CD4-positive, alpha-beta memory T cell (primary cell): Measurements from ENCODE around the gene LCA5L. TPM values are rescaled to one million over a fixed set of nuclear protein-coding genes. Genes with fewer than 3 reads are reported as not detected.
"Not testable (repeated sequence)": the region's sequence is repeated elsewhere in the genome, so short reads cannot be mapped to it uniquely, and the experiment has no call there.

Experiments
- CTCF ChIA-PET: fragments of 350-600 bp; sonication (Branson Sonifier 250); formaldehyde crosslinking; loops from one replicate; lab custom pipeline; 2021; ENCODE audit warnings: inconsistent platforms; ENCODE audit not compliant: partially characterized antibody; lab: Charles Lee
- POLR2A ChIA-PET: fragments of 350-600 bp; sonication (Branson Sonifier 250); formaldehyde crosslinking; loops from one replicate; lab custom pipeline; 2021; ENCODE audit not compliant: partially characterized antibody; lab: Charles Lee
- DNase-seq, 5 donors: peaks; one replicate each; pipeline versions ENCODE4 v3.0.0 to v3.0.0-alpha.2; 2020 to 2022; ENCODE audit warnings: mixed read lengths in 1 of 5
- H3K27ac ChIP-seq: one replicate; pipeline ENCODE4 v1.7.0; 2013; ENCODE audit warnings: low read depth, low read length
- H3K27me3 ChIP-seq: 2 replicates; pipeline ENCODE4 v1.7.0; 2013; ENCODE audit warnings: mild to moderate bottlenecking, low read length, moderate library complexity; ENCODE audit not compliant: insufficient read depth
- H3K36me3 ChIP-seq: 2 replicates; pipeline ENCODE4 v1.7.0; 2013; ENCODE audit warnings: mild to moderate bottlenecking, low read length, moderate library complexity; ENCODE audit not compliant: insufficient read depth
- H3K4me1 ChIP-seq: 2 replicates; pipeline ENCODE4 v1.7.0; 2013; ENCODE audit warnings: mild to moderate bottlenecking, low read length, moderate library complexity; ENCODE audit not compliant: insufficient read depth
- H3K4me3 ChIP-seq, 2 donors: one replicate each; pipeline ENCODE4 v1.7.0; 2013; ENCODE audit warnings: low read length in 2 of 2, mild to moderate bottlenecking in 1 of 2
- H3K9me3 ChIP-seq, 2 donors: one replicate each; pipeline ENCODE4 v1.7.0; 2013; ENCODE audit warnings: low read length in 2 of 2, control low read depth in 1 of 2; ENCODE audit not compliant: control insufficient read depth in 1 of 2
- H3K27ac Mint-ChIP-seq, 7 donors: one replicate each; pipeline ENCODE4 v1.8.0; 2020 to 2021; ENCODE audit warnings: mixed read lengths in 7 of 7, mild to moderate bottlenecking in 6 of 7, inconsistent platforms in 3 of 7, moderate library complexity in 3 of 7
- H3K27me3 Mint-ChIP-seq, 2 donors: one replicate each; pipeline ENCODE4 v1.8.0; 2020 to 2021; ENCODE audit warnings: mixed read lengths in 2 of 2
- H3K36me3 Mint-ChIP-seq, 2 donors: one replicate each; pipeline ENCODE4 v1.8.0; 2020 to 2021; ENCODE audit warnings: mixed read lengths in 2 of 2, inconsistent platforms in 1 of 2, mild to moderate bottlenecking in 1 of 2
- H3K4me1 Mint-ChIP-seq, 4 donors: one replicate each; pipeline ENCODE4 v1.8.0; 2020 to 2021; ENCODE audit warnings: mixed read lengths in 4 of 4, mild to moderate bottlenecking in 1 of 4
- H3K4me3 Mint-ChIP-seq, 8 donors: one replicate each; pipeline ENCODE4 v1.8.0; 2020 to 2021; ENCODE audit warnings: mixed read lengths in 8 of 8, mild to moderate bottlenecking in 7 of 8, moderate library complexity in 6 of 8, inconsistent platforms in 3 of 8
- H3K9me3 Mint-ChIP-seq, 8 donors: one replicate each; pipeline ENCODE4 v1.8.0; 2020 to 2021; ENCODE audit warnings: mixed read lengths in 8 of 8, mild to moderate bottlenecking in 5 of 8, inconsistent platforms in 3 of 8, moderate library complexity in 1 of 8
- intact Hi-C: fragments of 100-400 bp; cut with micrococcal nuclease; formaldehyde crosslinking; loops from one replicate; pipeline ENCODE4 v1.15.1; 2023
- polyA plus RNA-seq, 2 donors: library from polyadenylated mRNA; unstranded; fragments of 300-500 nt; fragmentation: Illumina TruSeq; gene quantifications; one replicate each; pipeline ENCODE4 v1.2.3, GENCODE V29; 2021
- total RNA-seq, 2 experiments: library from RNA; stranded (reverse); gene quantifications; one replicate each; pipeline ENCODE4 v1.2.3, GENCODE V29; 2021

Gene LCA5L
- total and polyA plus RNA-seq, 4 experiments from 2014 or later: not detected

DNA sequence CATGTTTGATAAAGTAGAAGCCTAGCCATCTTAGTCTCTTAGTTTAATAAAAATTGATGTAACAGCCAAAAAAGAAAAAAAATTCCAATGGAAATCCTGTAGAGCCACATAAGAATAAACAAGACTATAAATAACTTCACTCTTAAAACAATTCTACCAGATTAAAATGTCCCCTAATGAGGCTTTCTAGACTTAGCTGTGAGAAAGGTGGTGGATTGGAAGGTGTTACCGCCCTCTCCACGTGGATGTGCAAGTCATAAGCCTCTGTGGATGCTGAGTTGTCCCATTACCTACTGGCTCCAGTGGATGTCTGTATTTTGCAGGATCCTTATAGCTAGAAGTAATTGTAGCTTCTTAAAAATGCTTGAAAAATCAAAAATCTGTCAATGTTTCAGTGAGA is 14.6 kb downstream of the LCA5L start:
- Histone ChIP-seq H3K36me3 (no peaks in the 10 kb centered on the region), H3K4me1 (no peaks in the 10 kb centered on the region), H3K27me3 (no peaks in the 10 kb centered on the region), H3K27ac (no peak overlapping the region), H3K4me3 (no peak overlapping the region), H3K9me3 (no peaks in the 10 kb centered on the region)
- H3K4me3 Mint-ChIP-seq: no peak overlapping the region
- intact Hi-C loops: no loop called here
- DNase-seq: no peak
- no peak overlapping the region for H3K27ac Mint-ChIP-seq
- no peaks in the 10 kb centered on the region for H3K4me1 Mint-ChIP-seq
- H3K27me3 Mint-ChIP-seq: peaks cover 4 to 10% of the 10 kb centered on the region in 2 donors
- no peaks in the 10 kb centered on the region for H3K36me3 Mint-ChIP-seq
- ChIA-PET POLR2A (no interaction called here), CTCF (interaction anchor here (2.4 kb wide), 1 partner anchor 11 kb away, joined by 12 read pairs; no protein-coding TSS in a partner anchor)
- no peaks in the 10 kb centered on the region for H3K9me3 Mint-ChIP-seq

DNA sequence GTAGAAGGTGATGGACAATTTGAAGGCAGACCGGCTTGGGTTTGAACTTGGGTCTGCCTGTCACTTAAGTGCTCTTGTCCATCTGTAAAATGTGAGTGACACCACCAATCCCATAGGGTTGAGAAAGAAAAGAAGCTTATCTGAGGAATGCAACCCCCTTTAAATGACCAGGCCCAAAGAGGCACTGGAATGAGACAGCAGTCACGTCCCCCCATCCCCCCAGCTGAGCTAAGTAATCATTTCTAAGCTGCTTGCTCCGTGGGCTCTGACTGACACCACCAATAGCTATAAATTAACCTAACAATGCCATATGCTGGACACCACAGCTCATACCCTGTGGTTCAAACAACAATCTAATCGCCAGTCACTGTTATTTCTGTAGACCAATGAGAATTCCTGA is 15.1 kb downstream of the LCA5L start:
- no peaks in the 10 kb centered on the region for H3K4me1 Mint-ChIP-seq
- Histone ChIP-seq H3K27me3 (no peaks in the 10 kb centered on the region), H3K4me3 (no peak overlapping the region), H3K9me3 (no peaks in the 10 kb centered on the region), H3K36me3 (no peaks in the 10 kb centered on the region), H3K27ac (no peak overlapping the region), H3K4me1 (no peaks in the 10 kb centered on the region)
- ChIA-PET POLR2A (no interaction called here), CTCF (interaction anchor here (2.4 kb wide), 1 partner anchor 11 kb away, joined by 12 read pairs; no protein-coding TSS in a partner anchor)
- H3K27ac Mint-ChIP-seq: no peak overlapping the region
- H3K36me3 Mint-ChIP-seq: no peaks in the 10 kb centered on the region
- no peak for DNase-seq
- H3K9me3 Mint-ChIP-seq: no peaks in the 10 kb centered on the region
- no peak overlapping the region for H3K4me3 Mint-ChIP-seq
- H3K27me3 Mint-ChIP-seq: peaks cover 4 to 10% of the 10 kb centered on the region in 2 donors
- intact Hi-C loops: no loop called here

DNA sequence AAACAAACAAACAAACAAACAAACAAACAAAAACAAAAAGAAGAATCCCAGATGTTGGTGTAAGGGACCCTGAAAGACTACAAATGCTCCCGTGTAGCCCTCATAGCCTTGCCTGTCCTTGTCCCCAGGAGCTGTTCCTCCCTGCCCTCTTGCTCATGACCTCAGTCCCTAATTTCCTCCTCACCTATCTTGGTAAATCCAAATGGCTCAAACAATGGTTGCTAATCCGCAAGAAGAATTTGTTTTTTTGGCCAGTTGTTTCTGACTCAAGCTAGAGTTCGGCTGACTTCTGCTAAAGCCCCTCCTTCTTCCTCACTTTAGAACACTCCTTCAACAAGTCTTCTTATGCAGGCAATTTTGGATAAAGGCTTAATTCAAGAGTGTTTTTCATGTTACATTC is 15.6 kb downstream of the LCA5L start:
- intact Hi-C loops: no loop called here
- Mint-ChIP-seq H3K4me3 (no peak overlapping the region), H3K27me3 (peaks cover 4 to 10% of the 10 kb centered on the region in 2 donors), H3K27ac (no peak overlapping the region), H3K36me3 (no peaks in the 10 kb centered on the region), H3K4me1 (no peaks in the 10 kb centered on the region), H3K9me3 (no peaks in the 10 kb centered on the region)
- no peaks in the 10 kb centered on the region for H3K4me1 ChIP-seq
- DNase-seq: no peak
- H3K27ac ChIP-seq: no peak overlapping the region
- CTCF ChIA-PET: interaction anchor here (2.4 kb wide), 1 partner anchor 11 kb away, joined by 12 read pairs; no protein-coding TSS in a partner anchor
- no peak overlapping the region for H3K4me3 ChIP-seq
- H3K9me3 ChIP-seq: no peaks in the 10 kb centered on the region
- no peaks in the 10 kb centered on the region for H3K36me3 ChIP-seq
- H3K27me3 ChIP-seq: no peaks in the 10 kb centered on the region
- POLR2A ChIA-PET: no interaction called here

DNA sequence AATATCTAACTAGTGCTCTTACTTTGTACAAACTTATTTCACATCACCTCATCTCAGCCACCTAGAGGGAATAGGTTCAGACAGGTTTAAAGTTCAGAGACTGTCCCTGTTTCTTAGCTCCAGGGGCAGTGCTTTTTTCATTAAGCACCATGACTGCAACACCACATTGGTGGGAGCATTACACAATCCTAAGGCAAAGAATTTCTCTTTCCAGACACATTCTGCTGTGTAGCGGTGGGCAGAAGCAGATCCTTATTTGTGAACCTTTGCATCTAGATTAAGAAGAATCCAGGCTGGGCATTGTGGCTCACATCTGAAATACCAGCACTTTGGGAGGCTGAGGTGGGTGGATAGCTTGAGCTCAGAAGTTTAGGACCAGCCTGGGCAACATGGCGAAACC is 16.1 kb downstream of the LCA5L start:
- intact Hi-C loops: no loop called here
- Mint-ChIP-seq H3K36me3 (no peaks in the 10 kb centered on the region), H3K27me3 (peaks cover 4 to 10% of the 10 kb centered on the region in 2 donors), H3K27ac (no peak overlapping the region), H3K9me3 (no peaks in the 10 kb centered on the region), H3K4me3 (no peak overlapping the region), H3K4me1 (no peaks in the 10 kb centered on the region)
- no peak for DNase-seq
- no peaks in the 10 kb centered on the region for H3K9me3 ChIP-seq
- H3K36me3 ChIP-seq: no peaks in the 10 kb centered on the region
- H3K27ac ChIP-seq: no peak overlapping the region
- ChIA-PET POLR2A (no interaction called here), CTCF (no interaction called here)
- no peaks in the 10 kb centered on the region for H3K4me1 ChIP-seq
- no peak overlapping the region for H3K4me3 ChIP-seq
- no peaks in the 10 kb centered on the region for H3K27me3 ChIP-seq

- no peaks in the 10 kb centered on the region for H3K27me3 Mint-ChIP-seq
- Histone ChIP-seq H3K36me3 (no peaks in the 10 kb centered on the region), H3K27ac (no peak overlapping the region), H3K27me3 (no peaks in the 10 kb centered on the region), H3K4me1 (no peaks in the 10 kb centered on the region), H3K4me3 (no peak overlapping the region), H3K9me3 (no peaks in the 10 kb centered on the region)
- no peak overlapping the region for H3K4me3 Mint-ChIP-seq
- DNase-seq: no peak
- no peaks in the 10 kb centered on the region for H3K9me3 Mint-ChIP-seq
- intact Hi-C loops: no loop called here
- no peak overlapping the region for H3K27ac Mint-ChIP-seq
- no peaks in the 10 kb centered on the region for H3K4me1 Mint-ChIP-seq
- H3K36me3 Mint-ChIP-seq: no peaks in the 10 kb centered on the region
- POLR2A ChIA-PET: no interaction called here
- CTCF ChIA-PET: interaction anchor here (1.1 to 1.2 kb wide), 2 partner anchors 19 to 32 kb away, joined by 3 read pairs; no protein-coding TSS in a partner anchor
Measured at GRCh38 chr21:39422527-39423241, 22.9 kb downstream of the LCA5L start.

- CTCF ChIA-PET: interaction anchor here (1.8 to 3.0 kb wide), 2 partner anchors 22 to 98 kb away, joined by 3 to 10 read pairs; no protein-coding TSS in a partner anchor
- intact Hi-C loops, H3K4me1 Mint-ChIP-seq, H3K9me3 Mint-ChIP-seq, H3K36me3 Mint-ChIP-seq, H3K4me3 ChIP-seq, H3K27ac ChIP-seq, H3K27me3 Mint-ChIP-seq, H3K36me3 ChIP-seq, H3K27ac Mint-ChIP-seq, H3K27me3 ChIP-seq, H3K4me1 ChIP-seq, POLR2A ChIA-PET, H3K9me3 ChIP-seq, H3K4me3 Mint-ChIP-seq, DNase-seq: not testable (repeated sequence)
Measured at GRCh38 chr21:39419204-39419603, 26.4 kb downstream of the LCA5L start.

DNA sequence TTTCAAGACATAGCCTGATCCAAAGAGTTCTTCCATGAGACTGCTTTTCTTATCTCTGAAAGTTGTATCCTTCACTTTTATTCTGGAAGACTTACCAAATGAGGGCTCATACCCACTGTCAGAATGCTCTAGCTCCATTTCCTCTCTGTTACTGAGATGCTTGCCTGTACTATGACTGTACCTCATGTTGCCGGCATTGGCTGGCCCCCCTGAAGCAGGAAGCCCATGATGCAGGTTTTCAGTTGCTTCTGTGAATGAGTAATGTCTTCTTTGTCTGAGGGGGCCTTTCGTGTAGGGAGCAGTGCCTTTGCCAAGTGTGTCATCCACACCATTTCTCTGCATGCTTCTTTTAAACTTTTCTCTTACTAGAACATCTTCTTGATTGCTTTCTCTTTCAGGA is 39.5 kb downstream of the LCA5L start:
- Mint-ChIP-seq H3K36me3 (peaks cover 19 to 37% of the 10 kb centered on the region in 2 donors), H3K4me1 (no peaks in the 10 kb centered on the region), H3K27ac (no peak overlapping the region), H3K27me3 (no peaks in the 10 kb centered on the region), H3K9me3 (peaks cover 0 to 5% (median under 1%) of the 10 kb centered on the region in 8 donors), H3K4me3 (no peak overlapping the region)
- CTCF ChIA-PET: no interaction called here
- Histone ChIP-seq H3K36me3 (no peaks in the 10 kb centered on the region), H3K27me3 (no peaks in the 10 kb centered on the region), H3K4me1 (no peaks in the 10 kb centered on the region), H3K4me3 (no peak overlapping the region), H3K27ac (no peak overlapping the region), H3K9me3 (no peaks in the 10 kb centered on the region)
- DNase-seq: no peak
- POLR2A ChIA-PET: no interaction called here
- intact Hi-C loops: no loop called here
